IPS DF 19.7 (cell line): ENCODE measurements around the gene SPINK4.
A peak's percentile ranks its signal among the peaks of the same experiment; 100 is the strongest.

Experiments used
- DNase-seq: peaks from one replicate; pipeline ENCODE4 v3.0.0-alpha.2; 2013; ENCODE audit warnings: low read depth, low spot score

SPINK4 gene

GRCh38 chr9:33257276-33257675 lies 17.3 kb downstream of the SPINK4 start:
- no peak for DNase-seq

- DNase-seq: no peak
These were observed 20.4 kb downstream of the SPINK4 start for GRCh38 chr9:33260372-33260771.

- DNase-seq: no peak
These were observed 23.4 kb downstream of the SPINK4 start for GRCh38 chr9:33263131-33264002.

GRCh38 chr9:33264003-33264472 lies 24.1 kb downstream of the SPINK4 start:
- DNase-seq: no peak

- DNase-seq: peak; percentile 91
These were observed 24.7 kb downstream of the SPINK4 start, which contains the start of the genes BAG1 and CHMP5 for GRCh38 chr9:33264473-33265177. TSS of gene BAG1 (minus strand) at chr9:33264708. TSS of gene CHMP5 (plus strand) at chr9:33265049. CDS start at chr9:33265079, 30 bp downstream.

- no peak for DNase-seq
These were observed 25.4 kb downstream of the SPINK4 start for GRCh38 chr9:33265211-33265865.

GRCh38 chr9:33267151-33267767 lies 27.3 kb downstream of the SPINK4 start:
- no peak for DNase-seq

GRCh38 chr9:33270146-33270545 lies 30.2 kb downstream of the SPINK4 start:
- no peak for DNase-seq

- no peak for DNase-seq
These were observed 32.1 kb downstream of the SPINK4 start for GRCh38 chr9:33272061-33272460.

GRCh38 chr9:33273266-33273971 lies 33.5 kb downstream of the SPINK4 start:
- no peak for DNase-seq

- DNase-seq: no peak
These were observed 34.0 kb downstream of the SPINK4 start for GRCh38 chr9:33273972-33274328.

GRCh38 chr9:33277484-33277883 lies 37.5 kb downstream of the SPINK4 start:
- DNase-seq: no peak

- no peak for DNase-seq
These were observed 45.5 kb downstream of the SPINK4 start for GRCh38 chr9:33285502-33285901.

GRCh38 chr9:33287087-33287490 lies 47.1 kb downstream of the SPINK4 start:
- DNase-seq: no peak

GRCh38 chr9:33288235-33288634 lies 48.3 kb downstream of the SPINK4 start:
- no peak for DNase-seq

GRCh38 chr9:33288828-33289483 lies 49.0 kb downstream of the SPINK4 start:
- DNase-seq: no peak

GRCh38 chr9:33289496-33289895 lies 49.5 kb downstream of the SPINK4 start:
- no peak for DNase-seq

GRCh38 chr9:33289936-33290246 lies 49.9 kb downstream of the SPINK4 start:
- DNase-seq: no peak

- DNase-seq: peak; percentile 89
These were observed 50.5 kb downstream of the SPINK4 start, which contains the start of gene NFX1 for GRCh38 chr9:33290247-33291030. TSS of gene NFX1 (plus strand) at chr9:33290516. CDS start at chr9:33290573, 57 bp downstream.

GRCh38 chr9:33291031-33291397 lies 51.0 kb downstream of the SPINK4 start:
- DNase-seq: no peak
